Peyer's patch (tissue), 4 donors: Measurements from ENCODE around the gene KRTAP13-3.

Experiments used
- POLR2A ChIP-seq, 2 donors: fragments of 450-650 bp; IDR thresholded peaks; one replicate each; pipeline ENCODE4 v1.5.1; 2017; ENCODE audit warnings: antibody characterized with exemption in 2 of 2, mild to moderate bottlenecking in 2 of 2, moderate library complexity in 2 of 2
- TF ChIP-seq, protein P1 (sequence below), 6 experiments: fragments of 450-650 bp in 4 of 6; fragments of 200-600 bp in 2 of 6; sonication (generic) in 1 of 6; IDR thresholded peaks; one replicate each; pipeline ENCODE4 v1.5.1; 2017 to 2019; ENCODE audit warnings: antibody characterized with exemption in 6 of 6, mild to moderate bottlenecking in 3 of 6, moderate library complexity in 1 of 6

GRCh38 chr21:30447056-30447455 is 21.3 kb upstream of the KRTAP13-3 start:
- TF ChIP-seq, protein P1, sequence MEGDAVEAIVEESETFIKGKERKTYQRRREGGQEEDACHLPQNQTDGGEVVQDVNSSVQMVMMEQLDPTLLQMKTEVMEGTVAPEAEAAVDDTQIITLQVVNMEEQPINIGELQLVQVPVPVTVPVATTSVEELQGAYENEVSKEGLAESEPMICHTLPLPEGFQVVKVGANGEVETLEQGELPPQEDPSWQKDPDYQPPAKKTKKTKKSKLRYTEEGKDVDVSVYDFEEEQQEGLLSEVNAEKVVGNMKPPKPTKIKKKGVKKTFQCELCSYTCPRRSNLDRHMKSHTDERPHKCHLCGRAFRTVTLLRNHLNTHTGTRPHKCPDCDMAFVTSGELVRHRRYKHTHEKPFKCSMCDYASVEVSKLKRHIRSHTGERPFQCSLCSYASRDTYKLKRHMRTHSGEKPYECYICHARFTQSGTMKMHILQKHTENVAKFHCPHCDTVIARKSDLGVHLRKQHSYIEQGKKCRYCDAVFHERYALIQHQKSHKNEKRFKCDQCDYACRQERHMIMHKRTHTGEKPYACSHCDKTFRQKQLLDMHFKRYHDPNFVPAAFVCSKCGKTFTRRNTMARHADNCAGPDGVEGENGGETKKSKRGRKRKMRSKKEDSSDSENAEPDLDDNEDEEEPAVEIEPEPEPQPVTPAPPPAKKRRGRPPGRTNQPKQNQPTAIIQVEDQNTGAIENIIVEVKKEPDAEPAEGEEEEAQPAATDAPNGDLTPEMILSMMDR (IDR thresholded peaks at IDR 0.05): no peak
- TF ChIP-seq POLR2A (IDR thresholded peaks at IDR 0.05): no peak
